T-helper 2 cell (primary cell): Measurements from ENCODE around the gene TEDC1.

Experiments used
- DNase-seq, 5 experiments: peaks; one replicate each; pipeline versions ENCODE4 v3.0.0 to v3.0.0-alpha.2; 2012 to 2022

TEDC1 gene

GRCh38 chr14:105497671-105498429, 6.8 kb downstream of the TEDC1 start:
- DNase-seq: no peak

- peak in 2 of 5 experiments; percentile 1 to 7 for DNase-seq
Observed at GRCh38 chr14:105498430-105499255, 7.6 kb downstream of the TEDC1 start.

GRCh38 chr14:105499256-105500035, 8.4 kb downstream of the TEDC1 start:
- DNase-seq: peak in 2 of 5 experiments; percentile 2 to 9

GRCh38 chr14:105500036-105500725, 9.1 kb downstream of the TEDC1 start:
- peak in 1 of 5 experiments; percentile 4 for DNase-seq

DNA sequence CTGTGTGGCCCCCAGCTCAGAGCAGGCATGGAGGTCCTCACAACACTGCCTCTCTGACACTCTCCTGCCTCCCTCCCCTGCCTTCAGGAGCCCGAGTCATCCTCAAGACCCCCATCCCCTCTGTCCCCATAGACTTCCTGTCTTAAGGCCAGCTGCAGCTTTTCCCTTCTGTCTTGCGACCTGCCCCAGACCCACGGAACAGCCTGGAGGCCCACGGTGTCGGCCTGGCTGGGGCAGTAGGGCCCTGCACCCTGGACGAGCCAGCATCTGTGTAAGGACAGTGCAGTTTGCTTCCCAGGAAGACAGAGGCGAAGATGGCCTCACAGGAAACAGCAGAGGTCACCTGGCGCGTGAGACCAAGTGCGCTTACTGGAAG, 9.7 kb downstream of the TEDC1 start:
- no peak for DNase-seq

GRCh38 chr14:105501504-105502291, 10.7 kb downstream of the TEDC1 start:
- no peak for DNase-seq

DNA sequence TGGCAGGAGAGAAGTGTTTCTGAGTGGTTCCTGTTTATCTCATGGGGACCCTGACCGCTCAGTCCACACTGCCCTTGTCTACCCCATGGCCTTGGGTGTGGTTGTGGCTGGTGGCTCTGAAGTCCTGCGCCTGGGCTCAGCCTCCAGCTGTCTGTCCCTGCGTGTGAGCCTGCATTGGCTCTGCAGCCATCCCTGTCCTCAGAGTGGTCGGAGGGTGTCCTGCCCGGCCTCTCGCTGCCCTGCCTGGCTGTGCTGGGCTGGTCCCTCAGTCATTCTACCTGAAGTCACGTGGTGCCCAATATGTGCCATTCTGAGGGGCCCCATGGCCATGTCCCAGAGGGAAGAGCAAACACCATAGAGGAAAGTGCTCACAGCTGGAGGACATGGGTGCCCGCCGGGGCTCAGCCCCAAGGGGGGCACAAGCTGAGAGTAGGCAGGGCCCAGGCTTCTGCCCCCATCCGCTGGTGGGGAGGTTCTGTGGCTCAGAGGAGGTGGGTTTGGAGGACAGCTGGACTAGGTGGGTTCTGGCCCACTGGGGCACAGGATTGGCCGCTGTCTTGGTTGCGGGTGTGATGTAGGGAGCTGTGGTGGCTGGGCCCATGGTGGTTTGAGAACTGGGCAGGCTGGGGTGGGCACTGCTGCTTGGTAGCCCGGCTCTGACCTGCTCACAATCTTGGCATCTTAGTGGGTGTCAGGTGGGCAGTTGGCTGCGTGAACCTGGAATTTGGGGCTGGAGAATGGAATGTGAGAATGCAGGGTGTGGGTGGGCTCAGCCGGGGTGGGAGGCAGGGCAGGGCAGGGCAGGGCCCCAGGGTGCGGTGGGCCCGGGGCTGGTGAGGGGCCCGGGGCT, 11.6 kb downstream of the TEDC1 start:
- DNase-seq: no peak

DNA sequence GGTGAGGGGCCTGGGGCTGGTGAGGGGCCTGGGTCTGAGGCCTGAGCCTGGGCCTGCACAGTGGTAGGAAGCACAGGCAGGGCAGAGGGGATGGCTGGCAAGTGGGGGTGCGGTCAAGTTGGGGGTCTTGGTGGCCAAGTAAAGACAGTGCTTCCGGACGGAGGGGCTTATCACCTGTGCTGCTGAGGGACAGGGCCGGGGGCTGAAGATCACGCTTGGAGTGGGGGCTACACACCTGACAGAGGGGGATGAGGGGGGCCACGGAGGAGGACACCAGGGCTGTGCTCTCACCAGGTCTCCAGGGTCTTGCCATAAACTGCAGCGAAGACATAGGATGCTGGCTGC, 12.2 kb downstream of the TEDC1 start:
- no peak for DNase-seq

GRCh38 chr14:105503935-105504692, 13.1 kb downstream of the TEDC1 start:
- no peak for DNase-seq

DNA sequence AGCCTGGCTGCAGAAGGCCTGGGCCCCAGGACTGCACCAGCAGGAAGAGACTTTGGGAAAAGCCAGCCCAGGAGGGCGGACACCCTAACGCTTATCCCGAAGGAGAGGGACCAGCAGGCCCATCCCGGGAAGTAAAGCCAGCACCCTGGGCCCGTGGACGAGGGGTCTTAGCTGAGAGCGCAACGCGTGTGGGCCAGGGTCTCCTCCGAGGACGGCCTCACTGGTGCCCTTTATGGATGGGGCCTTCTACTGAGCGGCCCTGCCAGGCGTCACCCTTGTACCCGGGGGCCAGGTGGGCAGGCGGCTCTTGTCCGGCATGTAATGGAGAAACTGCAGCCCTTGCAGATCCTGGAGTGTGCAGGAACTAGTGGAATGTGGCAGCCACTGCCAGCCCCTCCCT, 14.1 kb downstream of the TEDC1 start:
- no peak for DNase-seq

GRCh38 chr14:105507247-105507646, 16.2 kb downstream of the TEDC1 start:
- DNase-seq: no peak

DNA sequence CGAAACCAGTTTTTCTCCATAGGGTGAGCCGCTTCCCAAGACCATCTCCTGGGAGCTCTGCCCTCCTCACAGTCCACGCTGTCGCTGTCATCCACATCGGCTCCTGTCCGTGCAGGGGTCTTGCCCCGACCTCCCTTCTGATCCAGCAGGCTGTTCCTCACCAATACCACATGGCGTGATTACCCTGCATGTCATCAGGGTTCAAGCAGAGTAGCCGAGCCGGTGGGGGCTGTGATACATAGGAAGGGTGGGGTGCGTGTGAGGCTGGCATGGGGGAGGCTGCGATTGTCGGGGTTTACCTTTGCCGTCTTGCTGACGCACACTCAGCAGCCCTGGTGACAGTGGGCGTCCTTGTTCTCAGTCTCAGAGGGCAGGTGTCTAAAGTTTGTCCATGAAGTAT, 17.0 kb downstream of the TEDC1 start:
- DNase-seq: no peak

DNA sequence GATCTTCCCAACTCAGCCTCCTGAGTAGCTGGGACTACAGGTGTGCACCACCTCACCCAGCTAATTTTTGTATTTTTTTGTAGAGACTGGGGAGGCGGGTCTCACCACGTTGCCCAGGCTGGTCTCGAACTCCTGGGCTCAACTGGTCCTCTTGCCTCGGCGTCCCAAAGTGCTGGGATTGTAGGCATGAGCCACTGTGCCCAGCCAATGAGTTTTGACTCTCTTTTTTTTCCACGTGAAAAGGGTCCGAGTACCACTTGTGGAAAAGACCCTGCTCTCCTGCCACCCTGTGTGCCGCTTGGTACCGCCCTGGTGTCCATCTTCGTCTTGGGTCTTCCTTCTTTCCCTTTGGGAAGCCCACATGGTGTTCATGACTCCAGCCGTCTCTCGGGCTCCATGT, 17.6 kb downstream of the TEDC1 start:
- no peak for DNase-seq

GRCh38 chr14:105517096-105517495, 26.1 kb downstream of the TEDC1 start:
- no peak for DNase-seq

GRCh38 chr14:105519946-105520698, 29.1 kb downstream of the TEDC1 start:
- no peak for DNase-seq

- no peak for DNase-seq
Observed at GRCh38 chr14:105525326-105525725, 34.3 kb downstream of the TEDC1 start.

DNA sequence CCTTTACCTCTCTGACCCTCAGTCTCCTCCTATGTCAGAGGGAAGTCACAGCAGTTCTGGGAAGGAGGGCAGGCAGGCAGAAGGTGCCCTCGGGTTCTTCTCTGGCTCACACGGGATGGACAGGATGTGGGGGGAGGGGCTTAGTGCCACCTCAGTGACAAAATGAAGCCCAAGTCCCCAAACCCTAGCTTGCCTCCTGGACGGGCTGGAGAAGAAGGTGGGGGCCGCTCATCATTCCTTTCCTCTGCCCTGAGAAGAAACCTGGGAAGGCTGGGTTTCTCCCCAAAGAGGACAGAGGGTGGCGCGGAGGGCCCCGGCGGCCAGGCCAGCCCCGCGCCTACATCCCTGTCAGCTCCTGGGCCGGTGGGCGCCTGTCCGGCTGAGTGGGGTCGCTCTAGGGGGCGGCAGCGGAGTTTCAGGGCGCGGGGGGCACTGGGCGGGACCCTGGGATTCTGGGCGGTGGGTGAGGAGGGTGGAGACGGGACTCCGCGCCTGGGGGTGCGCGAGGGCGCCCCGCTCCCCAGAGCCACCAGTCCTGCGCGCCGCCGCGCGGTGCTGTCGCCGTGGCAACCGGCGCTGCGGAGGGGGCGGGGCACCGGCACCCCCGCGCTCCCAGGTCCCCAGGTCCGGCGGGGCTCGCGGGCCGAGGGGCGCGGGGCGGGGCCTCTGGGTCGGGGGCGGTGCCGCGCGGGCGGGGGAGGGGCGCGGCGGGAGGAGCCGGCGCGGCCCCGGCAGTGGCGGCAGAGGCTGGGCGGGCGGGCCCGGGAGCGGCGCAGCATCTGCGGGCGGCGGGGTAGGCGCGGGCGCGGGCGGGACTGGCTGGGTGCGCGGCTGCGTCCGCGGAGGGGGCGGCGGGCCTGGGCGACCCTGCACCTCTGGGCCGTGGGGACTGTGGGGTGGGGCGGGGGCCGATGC, 35.1 kb downstream of the TEDC1 start, which contains the start of gene TMEM121:
TMEM121 (plus strand) TSS at position 723 of the 915 bp plus-strand sequence. CDS start 2,252 bp downstream, outside the sequence.
- DNase-seq: peak in 2 of 5 experiments; percentile 28 to 30

- DNase-seq: no peak
Observed at GRCh38 chr14:105526776-105527380, 35.8 kb downstream of the TEDC1 start.
